SK-N-MC (cell line): ENCODE measurements around the gene CDH11.

Source experiments
- DNase-seq: peaks from one replicate; pipeline ENCODE4 v3.0.0-alpha.2; 2011; ENCODE audit warnings: low read depth, low spot score
- H3K27ac ChIP-seq: fragments of 200-600 bp; sonication (generic); 2 replicates; pipeline ENCODE4 v1.5.1; 2016; ENCODE audit warnings: mixed run types
- H3K36me3 ChIP-seq: fragments of 200-600 bp; sonication (generic); 2 replicates; pipeline ENCODE4 v1.6.1; 2017; ENCODE audit warnings: antibody characterized with exemption, low read length, mixed read lengths; ENCODE audit not compliant: insufficient read depth
- H3K4me3 ChIP-seq: fragments of 200-600 bp; sonication (generic); 2 replicates; pipeline ENCODE4 v1.5.1; 2016
- H3K9ac ChIP-seq: fragments of 200-600 bp; sonication (generic); 2 replicates; pipeline ENCODE4 v1.8.0; 2017; ENCODE audit warnings: mixed run types, mixed read lengths; ENCODE audit not compliant: insufficient read length
- H3K9me3 ChIP-seq: fragments of 200-600 bp; sonication (generic); 2 replicates; pipeline ENCODE4 v1.6.1; 2017; ENCODE audit warnings: low read depth, mild to moderate bottlenecking, antibody characterized with exemption, low read length, moderate library complexity, mixed read lengths
- EZH2 ChIP-seq: fragments of 200-600 bp; sonication (generic); IDR thresholded peaks from one replicate; pipeline ENCODE4 v1.6.1; 2017; ENCODE audit warnings: antibody characterized with exemption
- FOXP2 ChIP-seq: optimal IDR thresholded peaks from 2 replicates; pipeline ENCODE3; 2011; ENCODE audit warnings: mild to moderate bottlenecking, moderate library complexity; ENCODE audit not compliant: insufficient read depth; ENCODE audit errors: extremely low read length, control extremely low read depth
- POLR2AphosphoS5 ChIP-seq: IDR thresholded peaks from 2 replicates; pipeline ENCODE4 v1.6.1; 2012; ENCODE audit warnings: mild to moderate bottlenecking, low read depth, low read length, borderline replicate concordance

Gene CDH11

DNA sequence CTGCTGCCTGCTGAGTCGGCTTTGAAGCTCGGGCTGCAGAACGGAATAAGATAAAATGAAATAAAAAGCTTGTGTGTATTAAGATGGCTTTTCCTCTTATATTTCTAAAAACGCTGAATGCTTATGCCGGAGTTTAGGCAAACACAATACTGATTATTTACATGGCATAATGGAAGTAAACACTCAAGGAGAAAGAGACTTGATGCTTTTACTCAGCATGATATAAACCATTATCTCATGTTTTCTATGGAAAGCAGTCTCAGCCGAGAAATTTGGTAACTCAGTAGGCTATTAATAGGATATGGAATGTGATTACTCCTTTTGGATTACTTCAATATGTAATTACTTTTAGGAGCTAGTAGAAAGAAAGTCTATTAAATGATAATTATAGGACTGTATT lies 153.3 kb downstream of the CDH11 start:
- H3K27ac ChIP-seq, result no peak overlapping the region; the same call in 1 of the 2 replicates
- H3K4me3 ChIP-seq, result no peak overlapping the region
- no peak for DNase-seq
- no peak overlapping the region for H3K9ac ChIP-seq
- TF ChIP-seq POLR2AphosphoS5 (no peak), FOXP2 (no peak), EZH2 (no peak)
- peaks cover 87% of the 10 kb centered on the region for H3K36me3 ChIP-seq
- no peaks in the 10 kb centered on the region for H3K9me3 ChIP-seq

GRCh38 chr16:64964126-64964540 lies 157.7 kb downstream of the CDH11 start:
- Histone ChIP-seq H3K36me3 (peaks cover 77% of the 10 kb centered on the region), H3K9ac (no peak overlapping the region), H3K4me3 (no peak overlapping the region), H3K27ac (peak overlapping the region; percentile 36; the same call in 1 of the 2 replicates), H3K9me3 (no peaks in the 10 kb centered on the region)
- TF ChIP-seq FOXP2 (no peak), EZH2 (no peak), POLR2AphosphoS5 (no peak)
- no peak for DNase-seq

GRCh38 chr16:64962786-64963185 lies 159.1 kb downstream of the CDH11 start:
- H3K27ac ChIP-seq, result no peak overlapping the region
- no peak overlapping the region for H3K9ac ChIP-seq
- no peak for TF ChIP-seq POLR2AphosphoS5
- no peak for TF ChIP-seq EZH2
- no peak for TF ChIP-seq FOXP2
- peaks cover 73% of the 10 kb centered on the region for H3K36me3 ChIP-seq
- no peak for DNase-seq
- no peaks in the 10 kb centered on the region for H3K9me3 ChIP-seq
- H3K4me3 ChIP-seq, result no peak overlapping the region

GRCh38 chr16:64957246-64957645 lies 164.6 kb downstream of the CDH11 start:
- H3K36me3 ChIP-seq, result peaks cover 56% of the 10 kb centered on the region
- no peak overlapping the region for H3K4me3 ChIP-seq
- no peak for DNase-seq
- H3K9me3 ChIP-seq, result no peaks in the 10 kb centered on the region
- TF ChIP-seq FOXP2 (no peak), POLR2AphosphoS5 (no peak), EZH2 (no peak)
- H3K27ac ChIP-seq, result no peak overlapping the region
- no peak overlapping the region for H3K9ac ChIP-seq

DNA sequence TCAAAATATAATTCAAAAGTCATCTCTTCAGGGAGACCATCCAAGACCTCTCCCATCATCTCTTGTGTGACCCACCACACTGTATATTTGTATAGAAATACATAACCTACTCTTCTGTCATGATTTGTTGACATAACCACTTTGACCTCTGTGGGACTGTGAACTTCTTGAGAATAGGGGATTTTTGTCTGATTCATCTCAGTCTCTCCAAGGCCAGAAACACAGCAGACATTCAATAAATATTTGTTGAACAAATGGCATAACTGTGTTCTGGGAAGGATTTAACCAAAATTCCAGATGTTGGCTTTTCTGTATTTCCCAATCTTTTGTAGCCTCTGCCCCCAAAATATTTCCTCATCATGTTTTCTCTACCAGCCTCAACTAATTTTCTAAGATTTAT lies 169.7 kb downstream of the CDH11 start:
- no peak overlapping the region for H3K27ac ChIP-seq
- no peak overlapping the region for H3K9ac ChIP-seq
- DNase-seq, result no peak
- TF ChIP-seq POLR2AphosphoS5 (no peak), EZH2 (no peak), FOXP2 (no peak)
- H3K36me3 ChIP-seq, result peaks cover 62% of the 10 kb centered on the region
- no peaks in the 10 kb centered on the region for H3K9me3 ChIP-seq
- H3K4me3 ChIP-seq, result no peak overlapping the region

GRCh38 chr16:64951193-64951592 lies 170.7 kb downstream of the CDH11 start:
- peaks cover 60% of the 10 kb centered on the region for H3K36me3 ChIP-seq
- DNase-seq, result no peak
- TF ChIP-seq EZH2 (no peak), FOXP2 (no peak), POLR2AphosphoS5 (no peak)
- no peak overlapping the region for H3K27ac ChIP-seq
- H3K9me3 ChIP-seq, result no peaks in the 10 kb centered on the region
- no peak overlapping the region for H3K4me3 ChIP-seq
- no peak overlapping the region for H3K9ac ChIP-seq

- no peak for DNase-seq
- no peak overlapping the region for H3K4me3 ChIP-seq
- no peaks in the 10 kb centered on the region for H3K9me3 ChIP-seq
- TF ChIP-seq FOXP2 (no peak), EZH2 (no peak), POLR2AphosphoS5 (no peak)
- no peak overlapping the region for H3K27ac ChIP-seq
- no peak overlapping the region for H3K9ac ChIP-seq
- H3K36me3 ChIP-seq, result peaks cover 57% of the 10 kb centered on the region
Observed at GRCh38 chr16:64950731-64951130, 171.1 kb downstream of the CDH11 start.

GRCh38 chr16:64950262-64950661 lies 171.6 kb downstream of the CDH11 start:
- peaks cover 56% of the 10 kb centered on the region for H3K36me3 ChIP-seq
- H3K9ac ChIP-seq, result no peak overlapping the region
- H3K9me3 ChIP-seq, result no peaks in the 10 kb centered on the region
- TF ChIP-seq FOXP2 (no peak), EZH2 (no peak), POLR2AphosphoS5 (no peak)
- no peak overlapping the region for H3K27ac ChIP-seq
- no peak for DNase-seq
- no peak overlapping the region for H3K4me3 ChIP-seq

DNA sequence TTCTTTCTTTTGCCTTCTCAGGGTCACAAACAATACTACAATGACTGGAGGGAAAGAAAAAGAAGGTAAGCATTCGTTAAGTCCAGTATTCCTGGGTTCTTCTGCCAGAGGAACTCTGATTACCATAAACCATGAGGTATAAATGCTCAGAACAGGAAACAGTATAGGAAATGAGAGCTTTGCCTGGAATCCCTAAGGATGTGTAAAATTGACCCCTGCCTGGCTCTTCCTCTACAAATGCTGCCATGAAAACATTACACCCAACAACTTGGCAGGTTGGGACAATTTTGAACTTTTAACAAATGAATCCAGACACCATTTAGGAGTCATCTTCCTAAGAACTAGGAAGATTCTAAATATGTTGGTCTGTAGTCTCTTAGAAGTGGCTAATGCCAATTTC lies 173.8 kb downstream of the CDH11 start:
- Histone ChIP-seq H3K9ac (no peak overlapping the region), H3K27ac (peak overlapping the region; percentile 64; the same call in 1 of the 2 replicates), H3K9me3 (no peaks in the 10 kb centered on the region), H3K4me3 (no peak overlapping the region), H3K36me3 (peaks cover 46% of the 10 kb centered on the region)
- no peak for DNase-seq
- TF ChIP-seq POLR2AphosphoS5 (no peak), EZH2 (no peak), FOXP2 (no peak)

DNA sequence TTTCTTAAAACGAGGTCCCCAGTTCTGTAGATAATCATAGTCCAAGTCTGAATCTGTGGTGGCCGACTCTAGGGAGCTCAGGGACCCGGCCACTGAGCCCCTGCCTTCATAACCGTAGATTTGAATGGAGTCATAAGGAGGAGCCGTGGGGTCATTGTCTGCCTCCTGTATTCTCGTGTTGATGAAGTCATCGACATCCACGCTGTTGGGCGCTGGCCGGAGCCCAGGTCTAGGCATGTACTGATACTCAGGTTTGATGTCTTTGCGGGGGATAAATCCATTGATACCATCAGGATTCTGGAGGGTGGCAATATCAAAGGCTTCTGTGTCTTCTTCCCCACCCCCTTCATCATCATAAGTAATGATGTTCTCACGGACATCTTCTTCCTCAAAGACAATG lies 174.2 kb downstream of the CDH11 start:
- no peak for DNase-seq
- Histone ChIP-seq H3K27ac (0 out of 2 replicates have a peak overlapping the region, but pooled peaks have one; percentile 31), H3K9me3 (no peaks in the 10 kb centered on the region), H3K36me3 (peaks cover 46% of the 10 kb centered on the region), H3K9ac (no peak overlapping the region), H3K4me3 (no peak overlapping the region)
- TF ChIP-seq EZH2 (no peak), FOXP2 (no peak), POLR2AphosphoS5 (no peak)
